Gastrocnemius medialis (tissue), 4 donors: ENCODE measurements around the gene CFAP46. TPM values are rescaled to one million over a fixed set of nuclear protein-coding genes. Genes with fewer than 3 reads are reported as not detected.
A peak's percentile ranks its signal among the peaks of the same experiment; 100 is the strongest.

Experiments
- ATAC-seq, 2 donors: fragments of 150-250 bp; one replicate each; pipeline ENCODE4 v1.9.1; 2016
- DNase-seq, 2 donors: peaks; one replicate each; pipeline ENCODE4 v3.0.0-alpha.2; 2019
- H3K27ac ChIP-seq, 4 donors: fragments of 200-600 bp; sonication (generic); 1 replicate in 1 of 4; 2 replicates in 3 of 4; pipeline ENCODE4 v1.5.1; 2016 to 2018; ENCODE audit warnings: mild to moderate bottlenecking in 2 of 4, moderate library complexity in 1 of 4
- H3K27me3 ChIP-seq, 3 donors: fragments of 200-600 bp; sonication (generic) in 2 of 3; 1 replicate in 1 of 3; 2 replicates in 2 of 3; pipeline versions ENCODE4 v1.5.1 to v1.6.0; 2016 to 2019; ENCODE audit warnings: mild to moderate bottlenecking in 1 of 3, moderate library complexity in 1 of 3
- H3K36me3 ChIP-seq, 2 donors: fragments of 200-600 bp; sonication (generic) in 1 of 2; one replicate each; pipeline ENCODE4 v1.5.1; 2017 to 2018
- H3K4me1 ChIP-seq, 2 donors: fragments of 200-600 bp; sonication (generic) in 1 of 2; one replicate each; pipeline ENCODE4 v1.5.1; 2016 to 2017; ENCODE audit warnings: mild to moderate bottlenecking in 2 of 2
- H3K4me3 ChIP-seq, 4 donors: fragments of 200-600 bp; sonication (generic) in 3 of 4; 1 replicate in 1 of 4; 2 replicates in 3 of 4; pipeline ENCODE4 v1.5.1; 2016 to 2019; ENCODE audit warnings: mild to moderate bottlenecking in 2 of 4
- H3K9me3 ChIP-seq, 3 donors: fragments of 200-600 bp; sonication (generic) in 2 of 3; 1 replicate in 1 of 3; 2 replicates in 2 of 3; pipeline ENCODE4 v1.5.1; 2016 to 2019
- CTCF ChIP-seq, 5 experiments: fragments of 450-650 bp in 3 of 5; fragments of 200-600 bp in 2 of 5; sonication (generic) in 2 of 5; IDR thresholded peaks in 4 of 5; conservative IDR thresholded peaks in 1 of 5; 1 replicate in 4 of 5; 2 replicates in 1 of 5; pipeline ENCODE4 v1.5.1; 2016 to 2019; ENCODE audit warnings: antibody characterized with exemption in 5 of 5, mild to moderate bottlenecking in 3 of 5, moderate library complexity in 3 of 5
- POLR2A ChIP-seq, 2 donors: fragments of 450-650 bp; IDR thresholded peaks; one replicate each; pipeline ENCODE4 v1.6.1; 2017; ENCODE audit warnings: antibody characterized with exemption in 2 of 2, mild to moderate bottlenecking in 2 of 2, moderate library complexity in 2 of 2
- in situ Hi-C, 4 donors: fragments of 200-750 bp; cut with MboI; loops; one replicate each; pipeline versions ENCODE4 v1.15.0 to v1.8.0; 2017; ENCODE audit warnings: low sequenced_read_pairs in 4 of 4
- intact Hi-C: fragments of 100-400 bp; cut with DNase I; formaldehyde crosslinking; loops from one replicate; pipeline ENCODE4 v1.15.1; 2023; ENCODE audit warnings: low total_unique reads
- total RNA-seq, 4 donors: library from RNA; depleted of rRNA; stranded (reverse); fragments of >200 nt; gene quantifications; one replicate each; pipeline versions ENCODE4 v1.1.0 to v1.2.3, GENCODE V29; 2016

The CFAP46 gene
- total RNA-seq, 4 donors from 2014 or later, result 4.2 to 27.9 (median 11.9) TPM

- intact Hi-C loops, result no loop called here
- Histone ChIP-seq H3K4me3 (no peak overlapping the region), H3K27me3 (no peaks in the 10 kb centered on the region), H3K4me1 (no peaks in the 10 kb centered on the region), H3K9me3 (no peaks in the 10 kb centered on the region), H3K27ac (no peak overlapping the region), H3K36me3 (no peaks in the 10 kb centered on the region)
- no peak for TF ChIP-seq POLR2A (IDR thresholded peaks at IDR 0.05)
- in situ Hi-C loops, result no loop called here
- DNase-seq, result peak in 1 of 2 donors; percentile 6
- ATAC-seq, result no peak
These were observed 134.7 kb downstream of the CFAP46 start for GRCh38 chr10:132807621-132808049.

- Histone ChIP-seq H3K4me3 (no peak overlapping the region), H3K27me3 (peaks cover 0 to 3% (median 0%) of the 10 kb centered on the region in 3 donors), H3K4me1 (no peaks in the 10 kb centered on the region), H3K36me3 (no peaks in the 10 kb centered on the region), H3K9me3 (no peaks in the 10 kb centered on the region), H3K27ac (no peak overlapping the region)
- DNase-seq (no peak), ATAC-seq (no peak)
- in situ Hi-C loops, result no loop called here
- TF ChIP-seq CTCF (IDR thresholded peaks at IDR 0.05 in 4 of 5, conservative IDR thresholded peaks at IDR 0.05 in 1 of 5) (no peak), POLR2A (IDR thresholded peaks at IDR 0.05) (no peak)
- intact Hi-C loops, result no loop called here
These were observed 135.8 kb downstream of the CFAP46 start for GRCh38 chr10:132806561-132807003.

GRCh38 chr10:132806110-132806509 is 136.3 kb downstream of the CFAP46 start:
- in situ Hi-C loops, result no loop called here
- H3K4me1 ChIP-seq, result no peaks in the 10 kb centered on the region
- peaks cover 0 to 3% (median 0%) of the 10 kb centered on the region in 3 donors for H3K27me3 ChIP-seq

GRCh38 chr10:132805599-132805998 is 136.8 kb downstream of the CFAP46 start:
- no peak for ATAC-seq
- Histone ChIP-seq H3K4me1 (no peaks in the 10 kb centered on the region), H3K27ac (no peak overlapping the region), H3K9me3 (no peaks in the 10 kb centered on the region), H3K4me3 (no peak overlapping the region), H3K36me3 (no peaks in the 10 kb centered on the region), H3K27me3 (peaks cover 0 to 3% (median 0%) of the 10 kb centered on the region in 3 donors)
- DNase-seq, result no peak
- no peak for TF ChIP-seq POLR2A (IDR thresholded peaks at IDR 0.05)
- no peak for TF ChIP-seq CTCF (IDR thresholded peaks at IDR 0.05 in 4 of 5, conservative IDR thresholded peaks at IDR 0.05 in 1 of 5)
- in situ Hi-C loops (no loop called here), intact Hi-C loops (no loop called here)

More at GRCh38 chr10:132806110-132806509, 136.3 kb downstream of the CFAP46 start:
- intact Hi-C loops, result no loop called here
- H3K27ac ChIP-seq, result no peak overlapping the region
- TF ChIP-seq POLR2A (IDR thresholded peaks at IDR 0.05) (no peak), CTCF (IDR thresholded peaks at IDR 0.05 in 4 of 5, conservative IDR thresholded peaks at IDR 0.05 in 1 of 5) (no peak)
- no peaks in the 10 kb centered on the region for H3K9me3 ChIP-seq
- H3K4me3 ChIP-seq, result no peak overlapping the region
- H3K36me3 ChIP-seq, result no peaks in the 10 kb centered on the region
- no peak for ATAC-seq
- no peak for DNase-seq

- in situ Hi-C loops (no loop called here), intact Hi-C loops (no loop called here)
- TF ChIP-seq POLR2A (IDR thresholded peaks at IDR 0.05) (no peak), CTCF (IDR thresholded peaks at IDR 0.05 in 4 of 5, conservative IDR thresholded peaks at IDR 0.05 in 1 of 5) (no peak)
- Histone ChIP-seq H3K36me3 (no peaks in the 10 kb centered on the region), H3K4me1 (no peaks in the 10 kb centered on the region), H3K27me3 (peaks cover 0 to 3% (median 0%) of the 10 kb centered on the region in 3 donors), H3K4me3 (no peak overlapping the region), H3K27ac (no peak overlapping the region), H3K9me3 (no peaks in the 10 kb centered on the region)
- no peak for DNase-seq
- ATAC-seq, result no peak
These were observed 137.5 kb downstream of the CFAP46 start for GRCh38 chr10:132804785-132805426.
